Activated B cell treated with CpG ODN at 0.5 μM for 24 hours (primary cell): ENCODE measurements around the gene PEPD. TPM values are rescaled to one million over a fixed set of nuclear protein-coding genes. Genes with fewer than 3 reads are reported as not detected.

ENCODE experiments used
- ATAC-seq: fragments of 200-7000 bp; cut with Tn5 transposase; one replicate; pipeline ENCODE4 v1.10.0; 2021; ENCODE audit warnings: low read depth, mild to moderate bottlenecking, moderate library complexity
- CTCF ChIA-PET: fragments of 350-600 bp; sonication (Branson Sonifier 250); formaldehyde crosslinking; loops from one replicate; lab custom pipeline; 2021; ENCODE audit warnings: antibody characterized with exemption; lab: Charles Lee
- POLR2A ChIA-PET: fragments of 350-600 bp; sonication (Branson Sonifier 250); formaldehyde crosslinking; loops from one replicate; lab custom pipeline; 2021; ENCODE audit warnings: antibody characterized with exemption; lab: Charles Lee
- DNase-seq: peaks from one replicate; pipeline ENCODE4 v3.0.0; 2022
- H3K27ac Mint-ChIP-seq: one replicate; pipeline ENCODE4 v1.8.0; 2020; ENCODE audit warnings: mixed read lengths
- H3K27me3 Mint-ChIP-seq: one replicate; pipeline ENCODE4 v1.8.0; 2021; ENCODE audit warnings: mixed read lengths
- H3K36me3 Mint-ChIP-seq: one replicate; pipeline ENCODE4 v1.8.0; 2021; ENCODE audit warnings: low read depth, mixed read lengths
- H3K4me1 Mint-ChIP-seq: one replicate; pipeline ENCODE4 v1.8.0; 2021; ENCODE audit warnings: mixed read lengths
- H3K4me3 Mint-ChIP-seq: one replicate; pipeline ENCODE4 v1.8.0; 2020; ENCODE audit warnings: mild to moderate bottlenecking, mixed read lengths
- H3K9me3 Mint-ChIP-seq: one replicate; pipeline ENCODE4 v1.8.0; 2020; ENCODE audit warnings: mixed read lengths
- CTCF ChIP-seq: fragments of 200-600 bp; IDR thresholded peaks from one replicate; pipeline ENCODE4 v1.8.0; 2022; ENCODE audit warnings: antibody characterized with exemption, mild to moderate bottlenecking
- intact Hi-C: fragments of 100-400 bp; cut with micrococcal nuclease; formaldehyde crosslinking; loops from one replicate; pipeline ENCODE4 v1.15.1; 2024
- total RNA-seq: library from RNA; stranded (reverse); gene quantifications from 2 replicates; pipeline ENCODE4 v1.2.3, GENCODE V29; 2022

PEPD gene
- total RNA-seq, 1 donor from 2014 or later = 49.1 TPM

GRCh38 chr19:33408538-33409434 is 112.8 kb downstream of the PEPD start:
- POLR2A ChIA-PET = interaction anchor here (0.6 kb wide), 1 partner anchor 34 kb away, joined by 3 read pairs; no protein-coding TSS in a partner anchor
- Mint-ChIP-seq H3K9me3 (no peaks in the 10 kb centered on the region), H3K27me3 (no peaks in the 10 kb centered on the region), H3K36me3 (peaks cover 2% of the 10 kb centered on the region), H3K4me3 (no peak overlapping the region), H3K27ac (no peak overlapping the region), H3K4me1 (no peaks in the 10 kb centered on the region)
- CTCF ChIA-PET = interaction anchor here (0.7 to 5.4 kb wide), 4 partner anchors 30 to 171 kb away, joined by 4 to 72 read pairs (median 12); no protein-coding TSS in a partner anchor
- intact Hi-C loops = loop anchor here (10.0 kb wide), 1 partner anchor 104 kb away; the partner anchor contains the start of gene CEBPA
- DNase-seq (no peak), ATAC-seq (no peak)
- no peak for TF ChIP-seq CTCF

GRCh38 chr19:33408116-33408515 is 113.5 kb downstream of the PEPD start:
- TF ChIP-seq CTCF = no peak
- Mint-ChIP-seq H3K36me3 (peaks cover 2% of the 10 kb centered on the region), H3K9me3 (no peaks in the 10 kb centered on the region), H3K27ac (no peak overlapping the region), H3K4me3 (no peak overlapping the region), H3K4me1 (no peaks in the 10 kb centered on the region), H3K27me3 (no peaks in the 10 kb centered on the region)
- ATAC-seq = no peak
- ChIA-PET CTCF (interaction anchor here (0.7 to 5.4 kb wide), 5 partner anchors 13 to 171 kb away, joined by 4 to 72 read pairs (median 5); no protein-coding TSS in a partner anchor), POLR2A (no interaction called here)
- intact Hi-C loops = loop anchor here (10.0 kb wide), 1 partner anchor 103 kb away; the partner anchor contains the start of gene CEBPA
- DNase-seq = no peak

- intact Hi-C loops = loop anchor here (1.0 to 10.0 kb wide), 3 partner anchors 103 to 172 kb away; partner anchors contain the start of gene CEBPA
- Mint-ChIP-seq H3K36me3 (peaks cover 2% of the 10 kb centered on the region), H3K27me3 (no peaks in the 10 kb centered on the region), H3K4me1 (no peaks in the 10 kb centered on the region), H3K4me3 (no peak overlapping the region), H3K9me3 (no peaks in the 10 kb centered on the region), H3K27ac (no peak overlapping the region)
- no peak for ATAC-seq
- ChIA-PET POLR2A (no interaction called here), CTCF (interaction anchor here (0.7 to 5.4 kb wide), 5 partner anchors 12 to 170 kb away, joined by 4 to 72 read pairs (median 5); no protein-coding TSS in a partner anchor)
- no peak for TF ChIP-seq CTCF
- DNase-seq = no peak
Measured at GRCh38 chr19:33407716-33408115, 113.9 kb downstream of the PEPD start.

GRCh38 chr19:33407140-33407551 is 114.4 kb downstream of the PEPD start:
- TF ChIP-seq CTCF = no peak
- CTCF ChIA-PET = interaction anchor here (0.7 to 5.4 kb wide), 9 partner anchors 9 to 282 kb away, joined by 3 to 72 read pairs (median 6); partner anchors contain the start of gene CEBPG
- Mint-ChIP-seq H3K27me3 (no peaks in the 10 kb centered on the region), H3K9me3 (no peaks in the 10 kb centered on the region), H3K27ac (no peak overlapping the region), H3K4me1 (no peaks in the 10 kb centered on the region), H3K4me3 (no peak overlapping the region), H3K36me3 (peaks cover 2% of the 10 kb centered on the region)
- intact Hi-C loops = loop anchor here (1.0 to 10.0 kb wide), 3 partner anchors 102 to 172 kb away; partner anchors contain the start of gene CEBPA
- ATAC-seq (no peak), DNase-seq (no peak)
- POLR2A ChIA-PET = no interaction called here
